ENCODE measurements around the gene NREP. TPM values are rescaled to one million over a fixed set of nuclear protein-coding genes. Genes with fewer than 3 reads are reported as not detected.

The NREP gene
- total and polyA plus RNA-seq, 8 donors: 33.9 to 1,154 (median 1,003) TPM

DNA sequence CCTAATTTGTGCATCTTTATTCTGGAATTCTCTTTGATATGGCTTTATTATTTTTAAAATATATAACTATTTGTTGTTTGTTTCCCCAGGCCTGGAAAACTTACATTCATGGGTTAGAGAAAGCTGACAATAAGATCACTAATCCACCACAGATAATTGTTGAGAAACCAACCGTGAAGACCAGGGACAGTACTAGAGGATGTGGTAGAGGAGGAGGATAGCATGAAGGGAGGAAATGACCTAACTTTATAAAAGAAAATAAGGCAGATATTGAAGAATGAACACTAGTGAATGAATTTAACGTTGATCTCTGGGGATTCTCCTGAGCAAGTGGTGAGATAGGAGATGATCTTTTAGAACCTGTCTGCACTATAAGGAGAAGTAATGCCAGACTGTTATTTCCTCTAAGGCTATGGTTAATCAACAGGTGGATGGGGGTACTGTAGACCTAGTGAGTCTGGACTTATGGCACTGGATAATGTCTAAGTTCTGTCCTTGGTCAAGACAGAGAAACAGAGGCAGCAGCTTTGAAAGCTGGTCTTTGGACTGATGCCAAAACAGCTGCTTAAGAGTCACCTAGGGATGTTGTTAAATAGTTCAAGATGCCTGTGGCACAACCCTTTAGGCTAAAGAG, 52.4 kb downstream of the NREP start:
- TF ChIP-seq, protein P1, sequence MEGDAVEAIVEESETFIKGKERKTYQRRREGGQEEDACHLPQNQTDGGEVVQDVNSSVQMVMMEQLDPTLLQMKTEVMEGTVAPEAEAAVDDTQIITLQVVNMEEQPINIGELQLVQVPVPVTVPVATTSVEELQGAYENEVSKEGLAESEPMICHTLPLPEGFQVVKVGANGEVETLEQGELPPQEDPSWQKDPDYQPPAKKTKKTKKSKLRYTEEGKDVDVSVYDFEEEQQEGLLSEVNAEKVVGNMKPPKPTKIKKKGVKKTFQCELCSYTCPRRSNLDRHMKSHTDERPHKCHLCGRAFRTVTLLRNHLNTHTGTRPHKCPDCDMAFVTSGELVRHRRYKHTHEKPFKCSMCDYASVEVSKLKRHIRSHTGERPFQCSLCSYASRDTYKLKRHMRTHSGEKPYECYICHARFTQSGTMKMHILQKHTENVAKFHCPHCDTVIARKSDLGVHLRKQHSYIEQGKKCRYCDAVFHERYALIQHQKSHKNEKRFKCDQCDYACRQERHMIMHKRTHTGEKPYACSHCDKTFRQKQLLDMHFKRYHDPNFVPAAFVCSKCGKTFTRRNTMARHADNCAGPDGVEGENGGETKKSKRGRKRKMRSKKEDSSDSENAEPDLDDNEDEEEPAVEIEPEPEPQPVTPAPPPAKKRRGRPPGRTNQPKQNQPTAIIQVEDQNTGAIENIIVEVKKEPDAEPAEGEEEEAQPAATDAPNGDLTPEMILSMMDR (IDR thresholded peaks at IDR 0.05): no peak
- DNase-seq: no peak
- intact Hi-C loops (cut with DNase I): no loop called here
- H3K4me3 ChIP-seq: no peak overlapping the region
- H3K27ac ChIP-seq: no peak overlapping the region
- no peaks in the 10 kb centered on the region for H3K36me3 ChIP-seq
- H3K4me1 ChIP-seq: no peaks in the 10 kb centered on the region
- no peaks in the 10 kb centered on the region for H3K27me3 ChIP-seq
- H3K9me3 ChIP-seq: no peaks in the 10 kb centered on the region
- ATAC-seq: no peak

DNA sequence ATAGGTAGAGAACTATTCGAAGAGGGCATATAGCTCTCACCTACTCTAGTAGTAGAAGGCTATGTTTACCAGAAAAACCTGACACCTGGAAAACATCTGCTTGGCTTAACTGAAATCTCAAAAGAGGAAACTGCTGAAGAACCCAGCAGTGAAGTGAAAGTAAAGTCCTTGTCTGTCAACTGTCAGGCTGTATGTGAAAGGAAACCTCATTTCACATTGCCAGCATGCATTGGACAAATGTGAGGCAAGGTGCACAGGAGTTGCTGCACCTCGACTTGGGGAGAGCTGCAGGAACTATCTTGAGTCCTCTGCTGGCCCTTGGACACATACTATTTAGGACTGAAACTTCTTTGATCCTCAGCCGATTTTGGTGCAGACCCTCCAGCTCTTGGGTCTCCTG, 53.3 kb downstream of the NREP start:
- Histone ChIP-seq H3K27me3 (no peaks in the 10 kb centered on the region), H3K4me1 (peaks cover 0 to 3% of the 10 kb centered on the region in 2 donors), H3K36me3 (no peaks in the 10 kb centered on the region), H3K4me3 (no peak overlapping the region), H3K9me3 (no peaks in the 10 kb centered on the region), H3K27ac (no peak overlapping the region)
- intact Hi-C loops (cut with DNase I): no loop called here
- TF ChIP-seq, protein P1 (IDR thresholded peaks at IDR 0.05): no peak
- no peak for ATAC-seq
- no peak for DNase-seq

DNA sequence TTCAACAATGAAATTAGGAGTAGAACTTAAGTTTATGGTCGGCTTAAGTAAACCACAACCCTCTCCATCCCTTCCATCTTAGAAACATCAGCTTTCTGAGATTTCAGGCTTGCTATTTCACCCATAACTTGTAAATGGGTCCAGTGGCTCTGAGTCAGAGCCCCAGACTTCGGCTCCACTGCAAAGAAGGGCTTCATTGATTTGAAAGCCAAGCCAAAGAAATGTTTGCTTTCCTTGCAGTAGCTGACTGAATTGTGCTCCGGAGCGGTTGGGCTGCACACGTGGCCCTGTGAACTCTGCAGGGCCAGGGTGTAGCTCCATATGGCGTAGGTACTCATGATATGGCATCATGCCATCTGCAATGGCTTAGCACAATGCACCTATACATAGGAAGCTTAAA, 57.0 kb downstream of the NREP start:
- Histone ChIP-seq H3K36me3 (no peaks in the 10 kb centered on the region), H3K4me3 (no peak overlapping the region), H3K4me1 (peaks cover 12 to 15% of the 10 kb centered on the region in 2 donors), H3K27me3 (no peaks in the 10 kb centered on the region), H3K27ac (no peak overlapping the region), H3K9me3 (no peaks in the 10 kb centered on the region)
- ATAC-seq (no peak), DNase-seq (peak in 1 of 4 donors; percentile 61)
- intact Hi-C loops (cut with DNase I): no loop called here
- TF ChIP-seq, protein P1 (IDR thresholded peaks at IDR 0.05): no peak

DNA sequence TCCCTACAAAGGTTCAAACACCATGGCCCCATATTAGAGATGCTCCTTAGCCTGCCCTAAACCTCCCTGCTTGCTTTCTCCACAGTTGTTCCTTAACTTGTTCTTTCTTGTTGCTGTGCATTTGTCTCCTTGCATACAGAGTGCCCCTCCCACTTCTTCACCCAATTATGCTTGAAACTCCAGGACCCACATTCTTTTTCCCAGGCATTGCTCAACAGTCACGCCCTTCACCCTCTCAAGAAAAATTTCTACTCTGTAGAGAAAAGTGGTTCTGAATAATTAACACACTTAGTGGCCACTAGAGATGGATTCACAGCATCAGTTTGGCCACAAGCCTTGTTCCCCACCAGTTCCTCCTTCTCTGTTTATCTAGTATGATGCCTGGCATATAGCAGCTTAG, 57.7 kb downstream of the NREP start:
- Histone ChIP-seq H3K36me3 (no peaks in the 10 kb centered on the region), H3K27ac (no peak overlapping the region), H3K4me1 (peaks cover 12 to 15% of the 10 kb centered on the region in 2 donors), H3K9me3 (no peaks in the 10 kb centered on the region), H3K4me3 (no peak overlapping the region), H3K27me3 (no peaks in the 10 kb centered on the region)
- TF ChIP-seq, protein P1 (IDR thresholded peaks at IDR 0.05): no peak
- ATAC-seq (peak; percentile 59), DNase-seq (no peak)
- intact Hi-C loops (cut with DNase I): no loop called here

DNA sequence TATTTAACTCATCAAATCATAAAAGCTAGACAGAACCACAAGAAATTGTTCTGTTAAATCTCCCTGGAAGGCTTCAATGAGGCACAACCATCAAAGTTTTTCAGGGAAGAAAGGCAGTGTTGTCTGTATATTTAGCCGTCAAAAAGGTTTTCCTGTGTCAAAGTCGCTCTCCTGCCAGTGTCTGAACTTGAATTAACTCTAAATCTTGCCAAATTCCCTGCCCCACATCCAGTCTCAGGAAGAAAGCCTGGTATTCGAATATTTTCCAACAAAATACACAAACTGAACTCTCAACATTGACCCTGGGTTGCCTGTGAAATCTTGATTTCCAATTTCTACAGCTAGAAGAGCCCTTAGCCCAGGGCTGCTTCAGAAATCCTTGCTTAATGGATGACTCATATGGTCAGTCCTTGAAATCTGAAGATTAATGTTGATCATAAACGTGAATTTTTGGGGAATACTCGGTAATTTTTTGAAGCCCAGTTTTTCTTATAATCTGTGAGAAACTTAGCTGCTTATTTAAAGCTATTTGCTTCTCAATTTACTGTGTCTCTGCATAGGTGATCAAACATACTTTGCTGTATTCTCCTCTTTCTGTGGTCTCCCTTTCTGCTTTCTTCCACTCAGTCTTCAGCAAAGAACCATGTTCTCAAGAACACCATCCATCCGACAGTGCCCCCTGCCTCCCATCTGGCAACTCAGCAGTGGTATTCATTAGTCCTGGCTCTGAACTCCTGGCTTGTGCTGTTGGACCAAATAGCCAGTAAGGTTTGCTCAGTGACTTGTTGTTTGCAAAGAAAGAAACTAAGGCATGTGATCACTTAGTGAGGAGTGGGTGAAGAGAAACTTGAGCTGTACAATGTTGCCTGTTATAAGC, 58.9 kb downstream of the NREP start:
- H3K27ac ChIP-seq: peak overlapping the region in 1 of 2 donors; percentile 14
- intact Hi-C loops (cut with DNase I): no loop called here
- H3K27me3 ChIP-seq: no peaks in the 10 kb centered on the region
- no peak overlapping the region for H3K4me3 ChIP-seq
- peaks cover 12 to 15% of the 10 kb centered on the region in 2 donors for H3K4me1 ChIP-seq
- TF ChIP-seq, protein P1 (IDR thresholded peaks at IDR 0.05): no peak
- no peaks in the 10 kb centered on the region for H3K36me3 ChIP-seq
- ATAC-seq: peak; percentile 71
- no peak for DNase-seq
- H3K9me3 ChIP-seq: no peaks in the 10 kb centered on the region
